SKM-1 (cell line): ENCODE results near the gene CIAO3.
A peak's percentile ranks its signal among the peaks of the same experiment; 100 is the strongest.
"Not testable (repeated sequence)": the region's sequence is repeated elsewhere in the genome, so short reads cannot be mapped to it uniquely, and the experiment has no call there.

Experiments used
- DNase-seq: peaks from one replicate; lab custom pipeline; 2025; ENCODE audit not compliant: unreplicated experiment; lab: John Stamatoyannopoulos, UW

The CIAO3 gene

DNA sequence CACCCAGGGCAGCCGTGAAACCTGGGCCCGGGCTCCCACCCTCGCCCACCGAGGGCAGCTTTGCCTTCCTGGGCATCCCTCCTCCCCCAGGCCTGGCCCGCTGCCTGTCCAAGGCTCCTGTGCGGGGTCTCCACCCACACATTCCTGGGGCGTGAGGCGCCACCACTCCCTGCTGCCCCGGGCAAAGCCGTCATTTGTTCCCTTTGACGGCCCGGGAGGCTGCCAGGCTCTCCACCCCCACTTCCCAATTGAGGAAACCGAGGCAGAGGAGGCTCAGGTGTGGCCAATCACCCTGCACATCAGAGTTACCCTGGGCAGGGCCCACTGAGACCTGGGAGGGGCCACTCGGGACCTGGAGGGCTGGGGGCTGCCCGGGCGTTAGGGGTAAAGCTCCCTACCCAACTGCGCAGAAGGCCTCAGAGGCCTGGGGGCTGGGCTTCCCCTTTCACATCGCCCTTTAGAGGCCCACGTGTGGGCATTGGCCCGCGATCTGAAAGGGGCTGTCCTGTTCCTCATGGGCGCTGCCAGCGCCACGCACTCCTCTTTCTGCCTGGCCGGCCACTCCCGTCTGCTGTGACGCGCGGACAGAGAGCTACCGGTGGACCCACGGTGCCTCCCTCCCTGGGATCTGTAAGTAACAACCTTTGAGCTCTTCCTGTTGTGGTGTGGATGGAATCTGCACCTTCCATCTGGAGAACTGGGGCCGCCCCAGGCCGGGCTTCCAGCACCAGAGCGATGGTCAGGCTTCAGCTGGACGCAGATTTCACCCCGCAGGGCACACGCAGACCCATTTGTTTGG, 19.9 kb upstream of the CIAO3 start, which contains the start of gene MSLN:
TSS of gene MSLN (plus strand) at position 190 of the 799 bp plus-strand sequence. CDS start 1,947 bp downstream, outside the sequence.
- DNase-seq = no peak

DNA sequence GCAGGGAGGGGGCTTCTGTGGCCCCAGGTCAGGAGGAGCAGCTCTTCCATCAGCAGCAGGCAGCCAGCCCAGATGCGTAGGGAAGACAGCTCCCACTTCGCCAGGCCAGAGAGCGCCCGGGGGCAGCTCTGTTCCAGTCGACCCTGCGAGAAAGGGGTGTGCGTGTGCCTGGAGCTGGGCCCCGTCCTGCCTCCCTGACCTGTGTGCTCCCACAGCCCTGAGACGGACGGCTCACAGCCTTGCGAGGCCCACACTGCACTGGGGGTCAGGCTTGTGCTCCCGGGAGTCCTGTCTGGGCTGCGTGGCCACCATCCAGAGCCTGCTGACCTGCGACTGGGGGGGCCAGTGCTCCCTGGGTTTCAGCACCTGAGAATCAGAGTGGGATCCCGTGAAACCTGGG, 19.3 kb upstream of the CIAO3 start:
- DNase-seq = no peak

DNA sequence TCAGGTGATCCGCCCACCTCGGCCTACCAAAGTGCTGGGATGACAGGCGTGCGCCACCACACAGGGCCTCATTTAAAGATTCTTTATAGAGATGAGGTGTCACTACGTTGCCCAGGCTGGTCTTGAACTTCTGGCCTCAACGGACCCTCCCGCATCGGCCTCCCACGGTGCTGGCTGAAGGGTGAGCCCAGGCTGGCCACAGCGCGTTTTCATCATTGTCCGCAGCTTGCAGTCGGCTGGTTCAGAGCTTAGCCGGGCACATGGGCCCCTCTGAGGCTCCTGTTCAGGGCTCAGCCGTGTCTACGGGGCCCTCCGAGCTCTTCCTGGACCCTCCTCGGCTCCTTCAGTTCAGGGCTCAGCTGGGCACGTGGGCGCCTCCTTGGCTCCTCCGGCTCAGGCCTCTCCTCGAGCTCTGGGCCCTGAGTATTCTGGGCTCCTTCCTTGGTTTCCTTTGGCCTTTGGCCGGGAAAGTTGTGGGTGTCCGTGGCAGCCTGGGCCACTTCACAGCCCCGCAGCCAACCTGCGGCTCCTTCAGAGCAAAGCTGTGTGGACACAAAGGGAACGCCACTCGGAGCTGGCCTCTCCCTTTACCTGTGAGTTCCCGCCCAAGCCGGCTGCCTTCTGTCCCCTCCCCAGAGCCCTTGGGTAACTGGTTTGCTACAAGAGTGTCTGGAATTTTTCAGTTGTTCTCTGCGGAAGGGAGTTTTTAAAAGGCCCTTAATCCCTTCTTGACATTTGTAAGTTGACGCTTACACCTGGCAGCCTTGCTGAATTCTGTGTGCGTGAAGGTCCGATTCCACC, 18.5 kb upstream of the CIAO3 start:
- no peak for DNase-seq

DNA sequence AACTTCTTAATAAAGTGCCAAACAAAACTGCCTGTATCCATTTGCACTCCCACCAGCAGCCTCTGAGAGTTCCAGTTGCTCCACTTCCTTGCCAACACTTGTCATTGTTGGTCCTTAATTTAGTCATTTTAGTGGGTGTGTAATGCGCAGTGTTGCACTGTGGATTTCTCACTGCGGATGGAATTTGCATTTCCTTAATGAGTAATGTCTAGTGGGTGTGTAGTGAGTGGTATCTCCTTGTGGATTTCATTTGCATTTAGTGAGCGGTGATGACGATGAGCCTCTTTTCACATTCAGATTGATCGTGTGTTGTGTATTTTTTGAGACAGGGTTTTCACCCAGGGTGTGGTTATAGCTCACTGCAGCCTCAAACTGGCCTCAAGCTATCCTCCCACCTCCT, 15.6 kb upstream of the CIAO3 start:
- DNase-seq = no peak

DNA sequence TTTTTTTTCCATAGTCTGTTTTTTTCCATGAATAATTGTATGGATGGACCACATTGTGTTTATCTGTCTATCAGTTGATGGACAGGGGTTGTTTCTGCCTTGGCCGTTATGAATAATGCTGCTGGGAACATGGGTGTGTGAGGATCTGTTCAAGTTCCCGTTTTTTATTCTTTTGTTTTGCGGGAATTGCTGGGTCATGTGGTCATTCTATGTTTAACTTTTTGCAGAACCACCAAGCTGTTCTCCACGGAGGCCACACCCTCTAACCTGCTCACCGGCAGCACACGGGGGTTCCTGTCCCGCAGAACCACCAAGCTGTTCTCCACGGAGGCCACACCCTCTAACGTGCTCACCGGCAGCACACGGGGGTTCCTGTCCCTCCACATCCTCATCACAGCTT, 13.9 kb upstream of the CIAO3 start:
- DNase-seq = peak; percentile 60

DNA sequence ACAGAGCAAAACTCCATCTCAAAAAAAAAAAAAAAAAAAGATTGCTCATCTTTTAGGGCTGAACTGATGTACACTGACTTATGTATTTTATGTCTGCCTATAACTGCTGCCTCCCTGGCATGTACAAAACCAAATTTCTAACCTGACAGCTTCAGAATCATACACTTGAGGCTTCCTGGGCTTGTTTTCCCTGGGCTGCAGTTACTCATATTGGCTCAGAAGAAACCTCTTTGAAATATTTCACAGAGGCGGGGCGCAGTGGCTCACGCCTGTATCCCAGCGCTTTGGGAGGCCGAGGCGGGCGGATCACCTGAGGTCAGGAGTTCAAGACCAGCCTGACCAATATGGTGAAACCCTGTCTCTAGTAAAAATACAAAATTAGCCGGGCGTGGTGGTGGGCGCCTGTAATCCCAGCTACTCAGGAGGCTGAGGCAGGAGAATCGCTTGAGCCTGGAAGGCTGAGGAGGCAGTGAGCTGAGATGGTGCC, 13.4 kb upstream of the CIAO3 start:
- DNase-seq = not testable (repeated sequence)

DNA sequence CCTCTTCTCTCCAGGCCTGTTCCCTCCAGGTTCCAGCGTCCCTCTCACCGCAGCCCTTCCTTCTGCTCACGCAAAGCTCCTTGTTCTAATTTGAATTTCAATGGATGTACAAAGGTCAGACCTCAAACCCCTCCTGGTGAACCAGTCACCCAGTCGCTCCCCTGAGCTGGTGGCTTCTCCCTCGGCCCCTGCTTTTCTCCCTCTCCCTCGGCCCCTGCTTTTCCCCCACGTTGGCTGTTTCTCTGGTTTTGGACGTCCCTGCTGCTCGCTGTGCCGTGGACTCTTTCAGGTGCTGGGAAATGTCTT, 11.2 kb upstream of the CIAO3 start:
- no peak for DNase-seq

DNA sequence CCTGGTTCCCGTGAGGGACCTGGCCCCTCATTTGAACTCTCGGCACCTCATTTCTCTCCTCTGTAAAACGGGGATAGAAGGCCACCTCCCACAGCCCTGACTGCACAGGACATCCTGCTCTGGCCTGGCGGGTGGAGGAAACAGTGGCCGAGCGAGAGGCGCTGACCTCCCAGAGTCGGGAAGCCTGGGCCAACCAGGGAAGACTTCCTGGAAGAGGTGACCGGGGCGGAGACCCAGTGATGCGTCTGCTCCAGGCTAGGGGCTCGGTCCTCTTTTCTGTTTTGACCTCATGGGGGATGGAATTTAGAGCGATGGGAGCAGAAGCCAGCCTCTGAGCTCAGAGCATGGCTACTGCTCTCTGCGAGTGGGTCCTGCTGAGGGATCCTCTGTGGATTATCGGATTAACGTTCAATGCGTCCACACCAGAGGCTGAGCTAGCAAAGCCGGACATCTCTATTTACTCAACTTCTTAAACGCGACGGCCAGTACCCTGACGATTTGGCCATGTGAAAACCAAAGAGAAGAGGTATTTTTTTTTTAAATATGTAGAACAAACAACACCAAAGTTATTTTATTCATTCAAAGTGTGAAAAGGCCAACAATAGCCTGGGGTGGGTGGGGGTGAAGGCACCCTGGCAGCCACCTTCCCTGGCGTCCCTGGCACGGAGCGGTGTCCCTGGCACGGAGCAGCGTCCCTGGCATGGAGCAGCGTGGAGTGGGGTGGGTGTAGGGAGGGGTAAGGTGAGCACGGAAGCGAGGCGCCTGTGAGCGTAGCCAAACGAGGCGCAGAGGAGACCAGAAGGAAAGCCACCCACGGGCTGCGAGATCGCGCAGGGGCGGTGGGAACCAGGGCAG, 10.6 kb upstream of the CIAO3 start:
- no peak for DNase-seq

DNA sequence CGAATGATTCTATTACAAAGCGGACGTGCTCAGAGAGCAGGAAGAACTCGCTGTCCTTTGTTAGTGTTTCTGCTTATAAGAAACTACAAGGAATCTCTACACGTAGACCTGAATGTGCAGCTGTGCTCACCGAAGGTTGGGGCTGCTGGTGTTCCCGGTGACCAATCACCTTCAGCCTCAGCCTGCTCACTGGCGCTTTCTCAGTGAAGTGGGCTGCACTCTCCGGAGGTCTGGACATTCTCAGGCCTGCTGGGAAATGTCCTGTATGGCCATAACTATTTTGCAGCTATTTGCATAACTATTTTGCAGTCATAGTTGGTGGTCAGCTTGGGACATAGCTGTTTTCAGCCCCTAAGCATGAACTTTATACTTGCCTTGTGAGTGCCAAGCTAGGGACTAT, 9.7 kb upstream of the CIAO3 start:
- no peak for DNase-seq

DNA sequence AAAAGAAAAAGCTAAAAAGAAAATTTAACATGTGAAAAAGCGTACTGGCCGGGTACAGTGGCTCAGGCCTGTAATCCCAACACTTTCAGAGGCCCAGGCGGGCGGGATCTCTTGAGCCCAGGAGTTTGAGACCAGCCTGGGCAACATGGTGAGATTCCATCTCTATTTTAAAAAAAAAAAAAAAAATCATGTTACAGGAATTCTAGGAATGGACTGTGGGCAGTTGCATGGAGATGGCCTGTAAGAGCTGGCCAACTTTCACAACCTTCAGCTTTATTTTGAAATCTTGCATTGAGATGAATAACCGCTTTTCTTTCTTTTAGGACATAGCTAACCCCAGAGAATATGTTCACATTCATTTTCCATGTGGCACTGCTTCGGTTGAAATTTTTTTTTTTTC, 8.2 kb upstream of the CIAO3 start:
- no peak for DNase-seq

DNA sequence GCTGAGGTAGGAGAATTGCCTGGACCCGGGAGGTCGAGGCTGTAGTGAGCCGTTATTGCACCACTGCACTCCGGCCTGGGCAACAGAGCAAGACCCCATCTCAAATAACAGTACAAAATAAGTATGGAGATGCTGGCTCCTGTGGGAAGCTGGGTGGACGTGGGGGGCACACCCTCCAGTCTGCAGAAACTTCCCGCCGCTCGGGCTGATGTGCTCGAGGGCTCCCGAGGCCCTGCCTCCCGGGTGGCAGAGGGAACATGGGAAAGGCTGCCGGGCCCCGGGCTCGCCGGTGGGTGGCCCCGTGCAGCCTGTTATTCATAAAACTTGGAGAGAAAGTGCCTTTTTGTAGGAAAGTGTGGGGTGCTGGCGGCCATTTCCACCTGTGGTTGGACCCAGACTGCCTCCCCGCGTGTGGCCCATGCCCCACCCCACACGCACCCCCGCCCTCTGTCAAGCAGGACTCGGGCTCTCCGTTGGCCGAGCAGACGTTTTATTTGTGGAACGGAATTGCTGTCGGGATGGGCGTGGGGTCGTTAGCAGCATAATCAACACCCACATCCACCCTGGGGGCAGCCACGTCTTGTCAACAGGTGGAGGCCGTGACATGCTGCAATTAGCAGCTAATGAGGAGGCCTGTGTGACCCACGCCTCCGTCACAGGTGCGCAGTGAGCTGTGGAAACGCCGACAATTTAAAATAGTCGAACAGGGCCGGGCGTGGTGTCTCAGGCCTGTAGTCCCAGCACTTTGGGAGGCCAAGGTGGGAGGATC, 7.4 kb upstream of the CIAO3 start:
- no peak for DNase-seq

DNA sequence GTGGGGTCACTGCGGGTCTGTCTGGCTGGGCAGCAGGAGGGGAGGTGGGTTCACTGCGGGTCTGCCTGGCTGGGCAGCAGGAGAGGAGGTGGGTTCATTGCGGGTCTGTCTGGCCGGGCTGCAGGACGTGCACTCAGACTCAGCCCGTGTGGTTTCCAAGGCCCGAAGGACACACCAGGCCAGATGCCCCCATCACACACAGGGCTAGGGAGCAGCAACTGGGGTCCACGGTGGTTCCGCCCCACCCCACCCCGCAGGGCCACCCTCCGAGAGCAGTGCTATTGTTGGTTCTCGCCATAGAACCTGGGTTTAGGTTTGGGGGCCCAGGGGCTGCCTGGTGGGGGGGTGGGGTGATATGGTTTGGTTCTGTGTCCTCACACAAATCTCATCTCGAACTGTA, 5.8 kb upstream of the CIAO3 start:
- no peak for DNase-seq

DNA sequence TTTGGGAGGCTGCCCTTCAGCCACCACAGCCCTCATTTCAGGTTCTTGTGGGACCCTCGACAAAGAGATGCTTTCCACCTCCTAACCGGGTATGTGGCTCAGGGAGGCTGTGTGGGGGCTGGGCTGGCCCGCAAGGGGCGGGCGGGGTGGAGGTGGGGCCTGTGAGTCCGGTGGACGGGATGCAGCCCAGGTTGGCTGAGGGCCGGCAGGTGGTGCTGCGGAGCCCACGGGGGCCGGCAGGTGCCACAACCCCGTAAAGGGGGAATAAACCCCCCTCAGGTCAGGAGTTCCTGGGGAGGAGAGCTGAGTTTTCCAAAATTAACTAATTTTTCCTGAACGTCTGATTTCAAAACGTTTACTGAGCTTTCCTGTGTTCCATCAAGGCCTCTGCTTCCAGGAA, 4.9 kb upstream of the CIAO3 start:
- DNase-seq = no peak

DNA sequence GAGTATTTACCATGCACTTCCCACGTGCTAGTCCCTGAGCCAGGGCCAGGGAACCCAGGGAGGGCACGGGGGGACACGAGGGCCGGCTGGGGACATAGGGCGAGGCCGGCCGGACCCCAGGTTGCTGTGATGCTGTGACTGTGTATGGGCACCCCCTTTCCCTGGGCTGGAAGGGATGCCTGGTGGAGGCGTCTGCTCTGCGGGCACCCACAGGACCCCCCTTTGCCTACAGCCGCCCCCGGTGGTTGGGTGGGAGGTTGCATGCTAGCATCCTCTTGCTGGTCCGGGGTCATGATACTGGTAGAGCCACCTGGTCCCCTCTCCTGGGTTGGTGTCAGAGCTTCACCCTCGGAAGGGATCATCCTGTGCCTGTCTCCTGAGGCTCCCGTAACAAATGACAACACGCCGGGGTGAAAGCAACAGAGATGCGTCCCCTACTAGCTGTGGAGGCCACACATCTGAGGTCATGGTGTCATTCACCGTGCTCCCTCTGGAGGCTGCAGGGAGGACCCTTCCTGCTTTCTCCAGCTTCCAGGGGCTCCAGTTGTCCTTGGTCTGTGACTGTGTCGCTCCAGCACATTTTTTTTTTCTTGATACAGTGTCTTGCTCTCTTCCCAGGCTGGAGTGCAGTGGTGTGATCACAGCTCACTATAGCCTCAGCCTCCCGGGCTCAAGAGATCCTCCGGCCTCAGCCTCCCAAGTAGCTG, 3.1 kb upstream of the CIAO3 start:
- DNase-seq = no peak

DNA sequence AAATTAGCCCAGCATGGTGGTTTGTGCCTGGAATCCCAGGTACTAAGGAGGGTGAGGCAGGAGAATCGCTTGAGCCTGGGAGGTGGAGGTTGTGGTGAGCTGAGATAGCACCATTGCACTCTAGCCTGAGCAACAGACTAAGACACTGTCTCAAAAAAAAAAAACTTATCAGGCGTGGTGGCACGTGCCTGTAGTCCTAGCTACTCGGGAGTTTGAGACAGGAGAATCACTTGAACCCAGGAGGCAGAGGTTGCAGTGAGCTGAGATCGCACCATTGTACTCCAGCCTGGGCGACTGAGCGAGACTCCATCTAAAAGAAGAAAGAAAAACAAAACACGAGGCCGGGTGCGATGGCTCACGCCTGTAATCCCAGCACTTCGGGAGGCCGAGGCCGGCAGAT, 2.1 kb upstream of the CIAO3 start:
- not testable (repeated sequence) for DNase-seq

DNA sequence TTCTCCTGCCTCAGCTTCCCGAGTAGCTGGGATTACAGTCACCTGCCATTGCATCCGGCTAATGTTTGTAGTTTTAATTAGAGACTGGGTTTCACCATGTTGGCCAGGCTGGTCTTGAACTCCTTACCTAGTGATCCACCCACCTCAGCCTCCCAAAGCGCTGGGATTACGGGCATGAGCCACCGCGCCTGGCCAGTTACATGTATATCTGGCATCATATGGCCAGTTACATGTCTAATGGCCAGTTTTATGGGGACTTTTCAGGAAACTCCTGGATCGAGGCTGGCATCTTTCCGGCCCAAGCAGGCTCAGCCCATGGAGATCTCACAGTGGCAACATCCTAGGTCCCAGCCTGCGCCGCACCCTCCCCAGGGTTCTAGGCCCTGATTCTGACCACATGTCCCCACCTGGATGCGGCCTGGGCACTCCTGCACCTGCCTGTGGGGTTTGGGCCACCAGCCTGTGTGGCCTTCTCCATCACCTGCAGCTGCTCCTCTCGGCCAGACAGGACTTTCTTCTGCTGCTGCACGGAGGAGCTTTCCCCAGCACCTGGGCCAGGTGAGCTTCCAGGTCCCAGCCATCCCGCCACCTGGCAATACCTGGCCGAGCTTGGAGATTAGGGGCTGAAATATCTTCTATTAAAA, 1.3 kb upstream of the CIAO3 start:
- no peak for DNase-seq

DNA sequence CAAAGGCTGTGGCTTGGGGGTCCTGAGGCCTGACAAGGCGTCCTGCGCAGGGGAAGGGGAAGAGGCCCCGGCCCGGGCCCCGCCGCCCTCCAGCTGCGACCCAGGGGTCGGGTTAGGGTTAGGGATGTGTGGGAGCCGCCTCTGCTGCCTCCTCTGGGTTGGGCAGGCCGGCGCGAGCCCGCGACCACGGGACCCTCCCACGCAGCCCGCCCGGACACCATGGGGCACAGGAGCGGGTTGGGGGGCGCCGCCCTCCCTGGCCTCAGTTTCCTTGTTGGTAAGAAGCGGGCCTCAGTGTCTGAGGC, 386 bp downstream of the CIAO3 start:
- DNase-seq = no peak

DNA sequence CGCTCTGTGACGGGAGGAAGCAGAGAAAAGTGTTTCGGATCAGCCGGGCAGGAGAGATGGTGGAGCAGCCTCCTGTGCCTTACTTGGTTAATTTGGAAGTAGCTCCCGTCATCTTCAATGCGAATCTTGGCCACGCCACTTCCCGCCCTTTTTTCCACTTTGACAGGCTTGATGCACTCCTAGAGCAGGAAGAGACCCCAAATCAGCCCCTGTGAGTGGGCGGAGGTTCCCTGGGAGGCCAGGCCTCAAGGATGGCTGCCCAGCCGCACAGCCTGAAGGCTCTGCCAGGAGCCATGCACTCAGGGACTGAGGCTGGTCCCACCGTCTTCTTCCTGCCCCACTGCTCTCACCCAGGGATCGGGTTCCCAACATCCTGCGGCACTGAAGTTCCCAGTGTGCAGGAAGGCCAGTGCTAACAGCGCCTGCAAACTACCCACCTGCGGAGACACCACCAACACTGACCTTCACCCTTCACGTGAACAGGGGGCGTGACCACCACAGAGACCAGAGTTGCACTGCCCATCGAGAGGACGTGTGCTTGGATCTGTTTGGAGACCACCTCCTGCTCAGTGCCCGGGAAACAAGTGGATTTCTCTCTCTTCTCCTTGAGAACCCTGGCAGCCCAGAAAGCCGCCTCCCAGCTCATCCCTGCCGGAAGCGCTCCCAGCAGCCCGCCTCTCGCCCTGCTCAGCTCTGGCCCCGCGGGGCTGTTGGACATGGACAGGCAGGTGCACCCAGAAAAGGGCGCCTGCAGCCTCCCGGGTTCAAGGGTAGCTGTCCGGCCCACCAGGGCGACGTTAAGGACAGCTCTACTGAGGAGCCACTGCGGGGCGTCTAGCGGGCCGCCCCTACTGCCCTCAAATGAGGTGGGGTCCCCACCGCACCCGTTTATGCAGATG, 988 bp downstream of the CIAO3 start:
- no peak for DNase-seq
